HepG2 (cell line): ENCODE measurements around the gene MORC1. TPM values are rescaled to one million over a fixed set of nuclear protein-coding genes. Genes with fewer than 3 reads are reported as not detected.

Experiments used
- polyA plus RNA-seq, 8 experiments: library from polyadenylated mRNA; depleted of rRNA in 3 of 8; stranded (reverse) in 7 of 8; unstranded in 1 of 8; fragments of >200 nt; fragmentation: Illumina TruSeq in 4 of 8; extraction: Trizol in 4 of 8; gene quantifications; 2 replicates each; pipeline versions ENCODE4 v1.2.1 to v1.2.3, GENCODE V29; 2011 to 2016; ENCODE audit warnings: low read depth in 4 of 8, missing spikeins in 1 of 8, mixed read lengths in 1 of 8; ENCODE audit not compliant: insufficient read depth in 1 of 8
- small RNA-seq, 3 experiments: library from RNA; depleted of rRNA; stranded (forward); fragments of <200 nt; gene quantifications; one replicate each; pipeline ENCODE3, GENCODE V24; 2012; ENCODE audit warnings: low read depth in 2 of 3, low replicate concordance in 1 of 3; ENCODE audit not compliant: insufficient read length in 3 of 3, insufficient read depth in 2 of 3
- total RNA-seq, 5 experiments: library from RNA; depleted of rRNA; stranded (reverse); fragments of >200 nt; fragmentation: Illumina TruSeq; extraction: Trizol; gene quantifications; 2 replicates each; pipeline ENCODE4 v1.2.3, GENCODE V29; 2016; ENCODE audit warnings: low read depth in 1 of 5

MORC1 gene
- total and polyA plus RNA-seq, 2 of the 13 experiments (the other 11 are each of a cell fraction or from before 2014, with no cell fraction given): not detected

Small RNA genes lying within 50 kb of the gene (small RNA-seq; reads per million reads assigned to genes)
- gene RF00012: 0 reads per million in 3 experiments

Other genes starting within 250 kb of the MORC1 start
- gene GUCA1C, start 164.3 kb downstream of the MORC1 start, total RNA-seq (2016; rRNA removed; fragmentation: Illumina TruSeq; extraction: Trizol): not detected in 2 replicates
- gene GUCA1C, start 164.3 kb downstream of the MORC1 start, polyA plus RNA-seq (2011; rRNA removed): not detected in 2 replicates
- not detected in 2 replicates for gene C3orf85, start 18.6 kb upstream of the MORC1 start, total RNA-seq (2016; rRNA removed; fragmentation: Illumina TruSeq; extraction: Trizol)
- not detected in 2 replicates for gene C3orf85, start 18.6 kb upstream of the MORC1 start, polyA plus RNA-seq (2011; rRNA removed)
- not detected in 2 replicates for gene DPPA2, start 198.4 kb upstream of the MORC1 start, total RNA-seq (2016; rRNA removed; fragmentation: Illumina TruSeq; extraction: Trizol)
- gene DPPA2, start 198.4 kb upstream of the MORC1 start, polyA plus RNA-seq (2011; rRNA removed): not detected in 2 replicates
- not detected in 2 replicates for gene DPPA4, start 219.4 kb upstream of the MORC1 start, total RNA-seq (2016; rRNA removed; fragmentation: Illumina TruSeq; extraction: Trizol)
- gene DPPA4, start 219.4 kb upstream of the MORC1 start, polyA plus RNA-seq (2011; rRNA removed): not detected in 2 replicates